WTC11 (cell line): ENCODE data around the gene CD300LG. TPM values are rescaled to one million over a fixed set of nuclear protein-coding genes. Genes with fewer than 3 reads are reported as not detected.

Source experiments
- ATAC-seq: fragments of 200-7000 bp; cut with Tn5 transposase; 2 replicates; pipeline ENCODE4 v1.10.0; 2021; ENCODE audit warnings: mild to moderate bottlenecking, moderate library complexity
- CTCF ChIA-PET: fragments of 300-600 bp; sonication (Branson Sonifier 250); formaldehyde crosslinking; loops from one replicate; lab custom pipeline; 2021; ENCODE audit warnings: antibody characterized with exemption; lab: Charles Lee
- POLR2A ChIA-PET: fragments of 350-600 bp; sonication (Branson Sonifier 250); formaldehyde crosslinking; loops from one replicate; lab custom pipeline; 2021; ENCODE audit warnings: antibody characterized with exemption; lab: Charles Lee
- DNase-seq: peaks from one replicate; pipeline ENCODE4 v3.0.0; 2021; ENCODE audit warnings: low spot score
- H3K27ac Mint-ChIP-seq: 2 replicates; pipeline ENCODE4 v1.8.0; 2021; ENCODE audit warnings: mixed read lengths
- H3K27me3 Mint-ChIP-seq: 2 replicates; pipeline ENCODE4 v1.8.0; 2021; ENCODE audit warnings: low read depth, mild to moderate bottlenecking, moderate library complexity, mixed read lengths
- H3K36me3 Mint-ChIP-seq: 2 replicates; pipeline ENCODE4 v1.8.0; 2021; ENCODE audit warnings: mixed read lengths
- H3K4me1 Mint-ChIP-seq: 2 replicates; pipeline ENCODE4 v1.8.0; 2022; ENCODE audit warnings: mixed read lengths
- H3K4me3 Mint-ChIP-seq: 2 replicates; pipeline ENCODE4 v1.8.0; 2021; ENCODE audit warnings: mild to moderate bottlenecking, moderate library complexity, mixed read lengths
- H3K9me3 Mint-ChIP-seq: 2 replicates; pipeline ENCODE4 v1.8.0; 2021; ENCODE audit warnings: mixed read lengths
- ATF1 ChIP-seq: sonication (generic); formaldehyde crosslinking; IDR thresholded peaks from 2 replicates; pipeline ENCODE4 v1.8.1; 2023; ENCODE audit warnings: mild to moderate bottlenecking, moderate library complexity, missing genetic modification reagents
- CBFB ChIP-seq: sonication (generic); formaldehyde crosslinking; IDR thresholded peaks from 2 replicates; pipeline ENCODE4 v1.8.1; 2022; ENCODE audit warnings: mild to moderate bottlenecking, low read depth, missing genetic modification reagents
- FOXK1 ChIP-seq: sonication (generic); formaldehyde crosslinking; IDR thresholded peaks from 2 replicates; pipeline ENCODE4 v1.8.0; 2022; ENCODE audit warnings: mild to moderate bottlenecking, moderate library complexity, missing genetic modification reagents
- IRF2 ChIP-seq: sonication (generic); formaldehyde crosslinking; IDR thresholded peaks from 2 replicates; pipeline ENCODE4 v1.8.0; 2022; ENCODE audit warnings: low read depth, missing genetic modification reagents, borderline replicate concordance
- ZNF219 ChIP-seq: sonication (generic); formaldehyde crosslinking; IDR thresholded peaks from 2 replicates; pipeline ENCODE4 v1.8.0; 2023; ENCODE audit warnings: missing genetic modification reagents, mild to moderate bottlenecking, borderline replicate concordance
- ZNF671 ChIP-seq: fragments of 250-450 bp; sonication (Bioruptor Pico); IDR thresholded peaks from 2 replicates; pipeline ENCODE4 v1.8.0; 2021; ENCODE audit warnings: mild to moderate bottlenecking
- total RNA-seq: library from RNA; stranded (reverse); gene quantifications from 3 replicates; pipeline ENCODE4 v1.2.3, GENCODE V29; 2021
- TF ChIP-seq, protein P1 (sequence below): fragments of 250-450 bp; sonication (Bioruptor Pico); IDR thresholded peaks from 2 replicates; pipeline ENCODE4 v1.9.0; 2021; ENCODE audit warnings: mild to moderate bottlenecking
- TF ChIP-seq, protein P2 (sequence below): sonication (generic); formaldehyde crosslinking; IDR thresholded peaks from 2 replicates; pipeline ENCODE4 v1.8.0; 2023; ENCODE audit warnings: missing genetic modification reagents
- TF ChIP-seq, protein P3 (sequence below): sonication (generic); formaldehyde crosslinking; IDR thresholded peaks from 2 replicates; pipeline ENCODE4 v1.8.0; 2022; ENCODE audit warnings: missing genetic modification reagents
- TF ChIP-seq, protein P4 (sequence below): sonication (generic); formaldehyde crosslinking; IDR thresholded peaks from 2 replicates; pipeline ENCODE4 v1.8.0; 2023; ENCODE audit warnings: mild to moderate bottlenecking, missing genetic modification reagents
- TF ChIP-seq, protein P5 (sequence below): sonication (generic); formaldehyde crosslinking; IDR thresholded peaks from 2 replicates; pipeline ENCODE4 v1.8.1; 2022; ENCODE audit warnings: missing genetic modification reagents, borderline replicate concordance
- TF ChIP-seq, protein P6 (sequence below): sonication (generic); formaldehyde crosslinking; IDR thresholded peaks from 2 replicates; pipeline ENCODE4 v1.8.1; 2023; ENCODE audit warnings: mild to moderate bottlenecking, missing genetic modification reagents, borderline replicate concordance
- TF ChIP-seq, protein P7 (sequence below): sonication (generic); formaldehyde crosslinking; IDR thresholded peaks from 2 replicates; pipeline ENCODE4 v1.8.0; 2022; ENCODE audit warnings: mild to moderate bottlenecking, missing genetic modification reagents

Gene CD300LG
- total RNA-seq, 1 experiment from 2014 or later = not detected

DNA sequence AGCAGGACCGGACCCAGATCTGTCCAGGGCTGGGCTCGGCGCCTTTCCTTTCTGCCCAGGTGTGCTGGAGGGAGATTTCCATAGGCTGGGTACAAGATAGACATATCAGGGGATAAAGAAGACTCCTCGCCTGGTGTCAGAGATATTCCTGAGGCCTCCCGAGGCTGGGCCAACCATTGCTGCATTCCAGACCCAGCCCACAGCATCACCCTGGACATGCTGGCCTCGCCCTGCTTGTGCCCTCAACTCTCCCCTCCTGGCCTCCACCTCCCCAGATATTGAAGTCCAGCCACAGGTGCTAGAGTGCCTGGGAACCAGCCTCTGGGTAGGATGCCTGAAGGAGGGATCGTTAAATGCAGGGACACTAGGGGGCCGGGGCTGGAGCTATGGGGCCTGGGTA, 2.1 kb downstream of the CD300LG start:
- peaks cover 16% of the 10 kb centered on the region for H3K4me1 Mint-ChIP-seq
- H3K27ac Mint-ChIP-seq = no peak overlapping the region
- TF ChIP-seq, protein P1, sequence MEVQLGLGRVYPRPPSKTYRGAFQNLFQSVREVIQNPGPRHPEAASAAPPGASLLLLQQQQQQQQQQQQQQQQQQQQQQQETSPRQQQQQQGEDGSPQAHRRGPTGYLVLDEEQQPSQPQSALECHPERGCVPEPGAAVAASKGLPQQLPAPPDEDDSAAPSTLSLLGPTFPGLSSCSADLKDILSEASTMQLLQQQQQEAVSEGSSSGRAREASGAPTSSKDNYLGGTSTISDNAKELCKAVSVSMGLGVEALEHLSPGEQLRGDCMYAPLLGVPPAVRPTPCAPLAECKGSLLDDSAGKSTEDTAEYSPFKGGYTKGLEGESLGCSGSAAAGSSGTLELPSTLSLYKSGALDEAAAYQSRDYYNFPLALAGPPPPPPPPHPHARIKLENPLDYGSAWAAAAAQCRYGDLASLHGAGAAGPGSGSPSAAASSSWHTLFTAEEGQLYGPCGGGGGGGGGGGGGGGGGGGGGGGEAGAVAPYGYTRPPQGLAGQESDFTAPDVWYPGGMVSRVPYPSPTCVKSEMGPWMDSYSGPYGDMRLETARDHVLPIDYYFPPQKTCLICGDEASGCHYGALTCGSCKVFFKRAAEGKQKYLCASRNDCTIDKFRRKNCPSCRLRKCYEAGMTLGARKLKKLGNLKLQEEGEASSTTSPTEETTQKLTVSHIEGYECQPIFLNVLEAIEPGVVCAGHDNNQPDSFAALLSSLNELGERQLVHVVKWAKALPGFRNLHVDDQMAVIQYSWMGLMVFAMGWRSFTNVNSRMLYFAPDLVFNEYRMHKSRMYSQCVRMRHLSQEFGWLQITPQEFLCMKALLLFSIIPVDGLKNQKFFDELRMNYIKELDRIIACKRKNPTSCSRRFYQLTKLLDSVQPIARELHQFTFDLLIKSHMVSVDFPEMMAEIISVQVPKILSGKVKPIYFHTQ (CRISPR knock-in tag) = no peak
- TF ChIP-seq, protein P2, sequence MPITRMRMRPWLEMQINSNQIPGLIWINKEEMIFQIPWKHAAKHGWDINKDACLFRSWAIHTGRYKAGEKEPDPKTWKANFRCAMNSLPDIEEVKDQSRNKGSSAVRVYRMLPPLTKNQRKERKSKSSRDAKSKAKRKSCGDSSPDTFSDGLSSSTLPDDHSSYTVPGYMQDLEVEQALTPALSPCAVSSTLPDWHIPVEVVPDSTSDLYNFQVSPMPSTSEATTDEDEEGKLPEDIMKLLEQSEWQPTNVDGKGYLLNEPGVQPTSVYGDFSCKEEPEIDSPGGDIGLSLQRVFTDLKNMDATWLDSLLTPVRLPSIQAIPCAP (CRISPR knock-in tag) = no peak
- TF ChIP-seq, protein P3, sequence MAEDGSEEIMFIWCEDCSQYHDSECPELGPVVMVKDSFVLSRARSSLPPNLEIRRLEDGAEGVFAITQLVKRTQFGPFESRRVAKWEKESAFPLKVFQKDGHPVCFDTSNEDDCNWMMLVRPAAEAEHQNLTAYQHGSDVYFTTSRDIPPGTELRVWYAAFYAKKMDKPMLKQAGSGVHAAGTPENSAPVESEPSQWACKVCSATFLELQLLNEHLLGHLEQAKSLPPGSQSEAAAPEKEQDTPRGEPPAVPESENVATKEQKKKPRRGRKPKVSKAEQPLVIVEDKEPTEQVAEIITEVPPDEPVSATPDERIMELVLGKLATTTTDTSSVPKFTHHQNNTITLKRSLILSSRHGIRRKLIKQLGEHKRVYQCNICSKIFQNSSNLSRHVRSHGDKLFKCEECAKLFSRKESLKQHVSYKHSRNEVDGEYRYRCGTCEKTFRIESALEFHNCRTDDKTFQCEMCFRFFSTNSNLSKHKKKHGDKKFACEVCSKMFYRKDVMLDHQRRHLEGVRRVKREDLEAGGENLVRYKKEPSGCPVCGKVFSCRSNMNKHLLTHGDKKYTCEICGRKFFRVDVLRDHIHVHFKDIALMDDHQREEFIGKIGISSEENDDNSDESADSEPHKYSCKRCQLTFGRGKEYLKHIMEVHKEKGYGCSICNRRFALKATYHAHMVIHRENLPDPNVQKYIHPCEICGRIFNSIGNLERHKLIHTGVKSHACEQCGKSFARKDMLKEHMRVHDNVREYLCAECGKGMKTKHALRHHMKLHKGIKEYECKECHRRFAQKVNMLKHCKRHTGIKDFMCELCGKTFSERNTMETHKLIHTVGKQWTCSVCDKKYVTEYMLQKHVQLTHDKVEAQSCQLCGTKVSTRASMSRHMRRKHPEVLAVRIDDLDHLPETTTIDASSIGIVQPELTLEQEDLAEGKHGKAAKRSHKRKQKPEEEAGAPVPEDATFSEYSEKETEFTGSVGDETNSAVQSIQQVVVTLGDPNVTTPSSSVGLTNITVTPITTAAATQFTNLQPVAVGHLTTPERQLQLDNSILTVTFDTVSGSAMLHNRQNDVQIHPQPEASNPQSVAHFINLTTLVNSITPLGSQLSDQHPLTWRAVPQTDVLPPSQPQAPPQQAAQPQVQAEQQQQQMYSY (CRISPR knock-in tag) = no peak
- TF ChIP-seq ZNF671 (CRISPR knock-in tag) = no peak
- TF ChIP-seq, protein P4, sequence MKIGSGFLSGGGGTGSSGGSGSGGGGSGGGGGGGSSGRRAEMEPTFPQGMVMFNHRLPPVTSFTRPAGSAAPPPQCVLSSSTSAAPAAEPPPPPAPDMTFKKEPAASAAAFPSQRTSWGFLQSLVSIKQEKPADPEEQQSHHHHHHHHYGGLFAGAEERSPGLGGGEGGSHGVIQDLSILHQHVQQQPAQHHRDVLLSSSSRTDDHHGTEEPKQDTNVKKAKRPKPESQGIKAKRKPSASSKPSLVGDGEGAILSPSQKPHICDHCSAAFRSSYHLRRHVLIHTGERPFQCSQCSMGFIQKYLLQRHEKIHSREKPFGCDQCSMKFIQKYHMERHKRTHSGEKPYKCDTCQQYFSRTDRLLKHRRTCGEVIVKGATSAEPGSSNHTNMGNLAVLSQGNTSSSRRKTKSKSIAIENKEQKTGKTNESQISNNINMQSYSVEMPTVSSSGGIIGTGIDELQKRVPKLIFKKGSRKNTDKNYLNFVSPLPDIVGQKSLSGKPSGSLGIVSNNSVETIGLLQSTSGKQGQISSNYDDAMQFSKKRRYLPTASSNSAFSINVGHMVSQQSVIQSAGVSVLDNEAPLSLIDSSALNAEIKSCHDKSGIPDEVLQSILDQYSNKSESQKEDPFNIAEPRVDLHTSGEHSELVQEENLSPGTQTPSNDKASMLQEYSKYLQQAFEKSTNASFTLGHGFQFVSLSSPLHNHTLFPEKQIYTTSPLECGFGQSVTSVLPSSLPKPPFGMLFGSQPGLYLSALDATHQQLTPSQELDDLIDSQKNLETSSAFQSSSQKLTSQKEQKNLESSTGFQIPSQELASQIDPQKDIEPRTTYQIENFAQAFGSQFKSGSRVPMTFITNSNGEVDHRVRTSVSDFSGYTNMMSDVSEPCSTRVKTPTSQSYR (CRISPR knock-in tag) = no peak
- TF ChIP-seq, protein P5, sequence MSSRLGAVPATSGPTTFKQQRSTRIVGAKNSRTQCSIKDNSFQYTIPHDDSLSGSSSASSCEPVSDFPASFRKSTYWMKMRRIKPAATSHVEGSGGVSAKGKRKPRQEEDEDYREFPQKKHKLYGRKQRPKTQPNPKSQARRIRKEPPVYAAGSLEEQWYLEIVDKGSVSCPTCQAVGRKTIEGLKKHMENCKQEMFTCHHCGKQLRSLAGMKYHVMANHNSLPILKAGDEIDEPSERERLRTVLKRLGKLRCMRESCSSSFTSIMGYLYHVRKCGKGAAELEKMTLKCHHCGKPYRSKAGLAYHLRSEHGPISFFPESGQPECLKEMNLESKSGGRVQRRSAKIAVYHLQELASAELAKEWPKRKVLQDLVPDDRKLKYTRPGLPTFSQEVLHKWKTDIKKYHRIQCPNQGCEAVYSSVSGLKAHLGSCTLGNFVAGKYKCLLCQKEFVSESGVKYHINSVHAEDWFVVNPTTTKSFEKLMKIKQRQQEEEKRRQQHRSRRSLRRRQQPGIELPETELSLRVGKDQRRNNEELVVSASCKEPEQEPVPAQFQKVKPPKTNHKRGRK (CRISPR knock-in tag) = no peak
- TF ChIP-seq, protein P6, sequence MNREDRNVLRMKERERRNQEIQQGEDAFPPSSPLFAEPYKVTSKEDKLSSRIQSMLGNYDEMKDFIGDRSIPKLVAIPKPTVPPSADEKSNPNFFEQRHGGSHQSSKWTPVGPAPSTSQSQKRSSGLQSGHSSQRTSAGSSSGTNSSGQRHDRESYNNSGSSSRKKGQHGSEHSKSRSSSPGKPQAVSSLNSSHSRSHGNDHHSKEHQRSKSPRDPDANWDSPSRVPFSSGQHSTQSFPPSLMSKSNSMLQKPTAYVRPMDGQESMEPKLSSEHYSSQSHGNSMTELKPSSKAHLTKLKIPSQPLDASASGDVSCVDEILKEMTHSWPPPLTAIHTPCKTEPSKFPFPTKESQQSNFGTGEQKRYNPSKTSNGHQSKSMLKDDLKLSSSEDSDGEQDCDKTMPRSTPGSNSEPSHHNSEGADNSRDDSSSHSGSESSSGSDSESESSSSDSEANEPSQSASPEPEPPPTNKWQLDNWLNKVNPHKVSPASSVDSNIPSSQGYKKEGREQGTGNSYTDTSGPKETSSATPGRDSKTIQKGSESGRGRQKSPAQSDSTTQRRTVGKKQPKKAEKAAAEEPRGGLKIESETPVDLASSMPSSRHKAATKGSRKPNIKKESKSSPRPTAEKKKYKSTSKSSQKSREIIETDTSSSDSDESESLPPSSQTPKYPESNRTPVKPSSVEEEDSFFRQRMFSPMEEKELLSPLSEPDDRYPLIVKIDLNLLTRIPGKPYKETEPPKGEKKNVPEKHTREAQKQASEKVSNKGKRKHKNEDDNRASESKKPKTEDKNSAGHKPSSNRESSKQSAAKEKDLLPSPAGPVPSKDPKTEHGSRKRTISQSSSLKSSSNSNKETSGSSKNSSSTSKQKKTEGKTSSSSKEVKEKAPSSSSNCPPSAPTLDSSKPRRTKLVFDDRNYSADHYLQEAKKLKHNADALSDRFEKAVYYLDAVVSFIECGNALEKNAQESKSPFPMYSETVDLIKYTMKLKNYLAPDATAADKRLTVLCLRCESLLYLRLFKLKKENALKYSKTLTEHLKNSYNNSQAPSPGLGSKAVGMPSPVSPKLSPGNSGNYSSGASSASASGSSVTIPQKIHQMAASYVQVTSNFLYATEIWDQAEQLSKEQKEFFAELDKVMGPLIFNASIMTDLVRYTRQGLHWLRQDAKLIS (CRISPR knock-in tag) = no peak
- TF ChIP-seq, protein P7, sequence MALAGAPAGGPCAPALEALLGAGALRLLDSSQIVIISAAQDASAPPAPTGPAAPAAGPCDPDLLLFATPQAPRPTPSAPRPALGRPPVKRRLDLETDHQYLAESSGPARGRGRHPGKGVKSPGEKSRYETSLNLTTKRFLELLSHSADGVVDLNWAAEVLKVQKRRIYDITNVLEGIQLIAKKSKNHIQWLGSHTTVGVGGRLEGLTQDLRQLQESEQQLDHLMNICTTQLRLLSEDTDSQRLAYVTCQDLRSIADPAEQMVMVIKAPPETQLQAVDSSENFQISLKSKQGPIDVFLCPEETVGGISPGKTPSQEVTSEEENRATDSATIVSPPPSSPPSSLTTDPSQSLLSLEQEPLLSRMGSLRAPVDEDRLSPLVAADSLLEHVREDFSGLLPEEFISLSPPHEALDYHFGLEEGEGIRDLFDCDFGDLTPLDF (CRISPR knock-in tag) = no peak
- no peak for TF ChIP-seq CBFB (CRISPR knock-in tag)
- no peak for TF ChIP-seq FOXK1 (CRISPR knock-in tag)
- no peak for TF ChIP-seq IRF2 (CRISPR knock-in tag)
- no peak for TF ChIP-seq ZNF219 (CRISPR knock-in tag)
- TF ChIP-seq ATF1 (CRISPR knock-in tag) = no peak
- H3K9me3 Mint-ChIP-seq = no peaks in the 10 kb centered on the region
- POLR2A ChIA-PET = no interaction called here
- H3K27me3 Mint-ChIP-seq = peaks cover 7% of the 10 kb centered on the region
- no peak overlapping the region for H3K4me3 Mint-ChIP-seq
- CTCF ChIA-PET = interaction anchor here (1.2 to 1.3 kb wide), 2 partner anchors 8 to 70 kb away, joined by 3 to 4 read pairs; partner anchors contain the start of gene DUSP3
- no peaks in the 10 kb centered on the region for H3K36me3 Mint-ChIP-seq
- no peak for DNase-seq
- no peak for ATAC-seq
